ENCODE data around the gene EFEMP1.

GRCh38 chr2:55902971-55903370 lies 20.6 kb downstream of the EFEMP1 start:
- TF ChIP-seq ZNF274 (IDR thresholded peaks at IDR 0.05; ENCODE audit: low read depth, low read length) (no peak), YY1 (IDR thresholded peaks at IDR 0.05; ENCODE audit: insufficient read depth, insufficient read length) (no peak), SUZ12 (IDR thresholded peaks at IDR 0.05; ENCODE audit: extremely low read depth, insufficient read depth, insufficient read length) (no peak)
